Measurements from ENCODE around the gene SFXN5.

SFXN5 gene

GRCh38 chr2:72892506-72893173, 178.9 kb downstream of the SFXN5 start:
- no peak for DNase-seq

Measured in NCI-H1436 treated with DMSO at 0.1 percent for 48 hours (cell line).